LNCaP clone FGC (cell line): ENCODE results near the gene NRXN3.

Experiments
- DNase-seq: peaks from one replicate; pipeline ENCODE4 v3.0.0-alpha.2; 2011; ENCODE audit warnings: low read depth
- H3K4me3 ChIP-seq: 2 replicates; pipeline ENCODE4 v1.5.1; 2011; ENCODE audit warnings: mild to moderate bottlenecking, low read depth, low read length, control low read depth
- CTCF ChIP-seq: IDR thresholded peaks from 2 replicates; pipeline ENCODE4 v1.5.1; 2012; ENCODE audit warnings: mild to moderate bottlenecking; ENCODE audit not compliant: control insufficient read depth, insufficient read depth; ENCODE audit errors: extremely low read depth

NRXN3 gene

GRCh38 chr14:78834766-78835451, 664.7 kb downstream of the NRXN3 start:
- no peak for TF ChIP-seq CTCF
- no peak for DNase-seq
- H3K4me3 ChIP-seq, result no peak overlapping the region

GRCh38 chr14:78835909-78836308, 665.7 kb downstream of the NRXN3 start:
- no peak overlapping the region for H3K4me3 ChIP-seq
- TF ChIP-seq CTCF, result no peak
- no peak for DNase-seq

DNA sequence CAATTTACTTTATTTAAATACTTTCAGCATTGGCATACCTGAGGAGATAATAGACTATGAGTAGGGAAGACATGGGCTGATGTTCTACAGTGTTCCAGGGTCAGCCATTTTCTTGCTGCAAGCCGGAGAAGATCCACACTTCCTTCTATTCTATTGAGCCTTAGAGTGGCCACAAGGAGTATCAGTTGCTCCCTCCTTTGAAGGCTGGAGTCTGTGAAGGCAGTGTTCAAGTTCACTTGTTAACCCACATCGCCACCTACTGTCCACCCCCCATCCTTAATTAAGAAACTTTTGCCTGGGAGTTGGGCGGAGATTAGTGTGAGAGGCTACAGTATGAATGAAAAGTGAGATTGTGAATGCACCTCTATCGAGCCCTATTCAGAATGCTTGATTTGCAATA, 666.6 kb downstream of the NRXN3 start:
- DNase-seq, result peak; percentile 52
- no peak overlapping the region for H3K4me3 ChIP-seq
- TF ChIP-seq CTCF, result peak; percentile 79

GRCh38 chr14:78838959-78839358, 668.8 kb downstream of the NRXN3 start:
- H3K4me3 ChIP-seq, result no peak overlapping the region
- no peak for TF ChIP-seq CTCF
- no peak for DNase-seq

GRCh38 chr14:78840898-78841297, 670.7 kb downstream of the NRXN3 start:
- DNase-seq, result no peak
- H3K4me3 ChIP-seq, result no peak overlapping the region
- TF ChIP-seq CTCF, result no peak

DNA sequence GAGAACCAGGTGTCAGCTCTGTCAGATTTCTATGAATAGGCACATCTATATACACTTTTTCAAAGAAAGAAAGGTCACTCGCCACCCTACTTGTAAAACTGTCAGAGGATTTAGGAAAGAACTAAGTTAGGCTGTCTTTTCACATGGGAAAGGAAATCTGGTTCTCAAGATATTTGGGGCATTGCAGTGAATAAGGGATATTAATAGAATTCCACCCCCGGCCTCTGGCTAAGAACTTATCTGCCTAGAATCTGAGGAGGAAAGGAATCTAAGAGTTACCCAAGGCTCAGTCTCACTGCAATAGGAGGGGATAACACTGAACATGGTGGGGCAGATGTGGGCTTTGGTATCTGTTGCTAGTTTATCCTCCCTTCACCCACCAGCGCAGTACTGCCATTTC, 677.6 kb downstream of the NRXN3 start:
- no peak for DNase-seq
- H3K4me3 ChIP-seq, result no peak overlapping the region
- TF ChIP-seq CTCF, result no peak

GRCh38 chr14:78848234-78848820, 678.2 kb downstream of the NRXN3 start:
- TF ChIP-seq CTCF, result peak; percentile 95
- peak; percentile 18 for DNase-seq
- no peak overlapping the region for H3K4me3 ChIP-seq
